ENCODE data around the gene DIP2C.
A peak's percentile ranks its signal among the peaks of the same experiment; 100 is the strongest.

DIP2C gene

GRCh38 chr10:241966-242643, 447.4 kb downstream of the DIP2C start:
- no peak for DNase-seq

DNA sequence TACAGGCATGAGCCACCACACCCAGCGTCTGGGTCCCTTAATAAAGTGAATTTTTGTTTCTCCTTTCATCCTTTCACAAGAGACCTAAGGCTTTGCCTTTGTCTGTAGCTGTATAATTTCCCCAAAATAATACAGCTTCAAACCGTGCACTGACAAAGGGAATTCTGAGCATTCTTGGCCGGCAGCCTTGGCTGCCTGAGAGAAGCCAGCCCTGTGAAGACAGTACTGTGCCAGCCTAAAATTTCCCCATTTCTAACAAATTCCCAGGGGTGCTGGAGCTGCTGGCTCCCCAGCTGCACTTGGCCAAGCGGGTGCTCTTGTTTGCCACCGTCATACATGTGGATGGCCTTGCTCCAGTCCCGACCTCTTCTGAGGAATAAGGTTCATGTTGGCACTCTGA, 448.0 kb downstream of the DIP2C start:
- no peak for DNase-seq

GRCh38 chr10:239109-239508, 450.4 kb downstream of the DIP2C start:
- no peak for DNase-seq

DNA sequence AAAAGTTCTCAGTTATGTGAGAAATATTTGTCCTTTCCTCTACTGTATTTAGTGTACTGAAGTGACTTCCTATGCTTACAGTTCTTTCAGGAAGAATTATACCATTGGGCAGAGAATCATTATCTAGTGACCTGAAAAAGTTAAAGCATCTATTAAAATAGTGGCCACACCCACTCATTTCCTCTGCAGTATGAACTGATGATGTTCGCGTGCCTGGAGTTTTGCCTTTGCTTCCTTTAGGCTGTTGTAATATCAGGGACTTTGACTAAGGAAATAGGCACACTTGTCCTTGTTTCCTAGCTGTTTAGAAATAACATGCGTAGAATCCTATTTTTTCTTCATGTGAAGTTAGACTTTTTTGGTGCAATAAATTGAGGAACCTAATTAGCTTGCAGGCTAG, 453.6 kb downstream of the DIP2C start:
- no peak for DNase-seq

- no peak for DNase-seq
Measured at GRCh38 chr10:234708-235406, 454.6 kb downstream of the DIP2C start.

DNA sequence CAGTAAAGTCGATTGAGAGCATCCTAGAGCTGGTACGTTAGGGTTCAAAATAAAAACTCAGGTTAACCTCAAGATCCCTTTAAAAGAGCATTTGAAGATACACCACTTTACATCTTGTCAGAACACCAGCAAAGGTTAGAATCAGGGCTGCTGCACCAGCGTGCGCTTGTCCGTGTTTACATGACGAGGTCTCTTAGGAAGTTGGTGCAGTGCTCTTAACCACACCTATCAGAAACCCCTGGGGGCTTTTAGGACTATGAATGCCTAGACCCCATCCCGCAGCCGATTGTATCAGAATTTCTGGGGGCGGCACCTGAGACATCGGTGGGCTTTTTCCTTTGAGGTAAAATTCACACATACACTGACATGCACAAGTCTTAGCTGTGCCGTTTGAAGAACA, 456.6 kb downstream of the DIP2C start:
- DNase-seq = no peak

- no peak for DNase-seq
Measured at GRCh38 chr10:232061-232460, 457.4 kb downstream of the DIP2C start.

DNA sequence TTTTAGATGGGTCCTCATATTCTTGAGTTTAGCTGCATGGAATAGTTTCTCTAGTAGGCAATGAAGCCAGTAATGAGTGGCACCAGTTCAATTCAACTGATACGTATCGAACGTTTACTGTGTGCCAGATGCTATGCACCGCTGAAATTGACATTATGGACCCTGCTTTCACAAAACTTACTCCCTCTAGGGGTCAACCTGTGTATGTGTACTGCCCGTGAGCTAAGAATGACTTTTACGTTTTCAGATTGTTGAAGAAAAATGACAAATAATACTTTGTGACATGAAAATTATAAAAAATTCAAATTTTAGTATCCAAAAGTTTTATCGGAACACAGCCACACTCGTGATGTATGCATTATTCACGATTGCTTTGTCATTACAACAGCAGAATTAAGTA, 458.7 kb downstream of the DIP2C start:
- DNase-seq = peak; percentile 13

- no peak for DNase-seq
Measured at GRCh38 chr10:228366-228765, 461.1 kb downstream of the DIP2C start.

DNA sequence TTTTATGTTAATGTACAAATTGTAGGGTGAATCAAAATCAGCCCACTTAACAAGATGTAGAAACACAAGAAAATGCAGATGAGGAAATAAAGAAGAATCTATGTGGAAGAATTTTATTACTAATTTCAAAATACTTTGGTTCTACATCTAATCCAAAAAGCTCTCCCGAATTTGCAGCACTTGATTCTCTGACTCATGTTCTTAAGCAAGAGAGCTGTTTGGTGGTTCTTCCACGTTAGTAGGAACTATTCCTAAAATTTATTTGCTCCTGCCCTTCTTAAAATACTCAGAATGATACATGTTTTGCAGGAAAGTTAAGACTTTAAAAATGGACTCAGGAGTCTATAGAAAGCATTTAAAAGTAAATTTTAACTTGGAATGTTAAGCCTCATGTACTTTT, 462.5 kb downstream of the DIP2C start:
- no peak for DNase-seq

- DNase-seq = no peak
Measured at GRCh38 chr10:226018-226417, 463.4 kb downstream of the DIP2C start.

- DNase-seq = no peak
Measured at GRCh38 chr10:224571-224970, 464.9 kb downstream of the DIP2C start.
